PC-3 (cell line): ENCODE measurements around the gene FLT1. TPM values are rescaled to one million over a fixed set of nuclear protein-coding genes. Genes with fewer than 3 reads are reported as not detected.

Experiments used
- ATAC-seq: fragments of 200-7000 bp; cut with Tn5 transposase; 2 replicates; pipeline ENCODE4 v1.9.1; 2020; ENCODE audit warnings: mild to moderate bottlenecking, moderate library complexity
- BruUV-seq: library from RNA; stranded (reverse); fragments of 400-500 nt; replicated peaks from 2 replicates; lab custom pipeline; 2021; lab: Mats Ljungman, UMichigan
- CTCF ChIA-PET: fragments of 300-600 bp; sonication (Branson Sonifier 250); formaldehyde crosslinking; loops from one replicate; lab custom pipeline; 2022; ENCODE audit warnings: antibody characterized with exemption; lab: Charles Lee
- POLR2A ChIA-PET: fragments of 300-600 bp; sonication (Branson Sonifier 250); formaldehyde crosslinking; loops from one replicate; lab custom pipeline; 2022; ENCODE audit warnings: antibody characterized with exemption; ENCODE audit not compliant: unreplicated experiment; lab: Charles Lee
- DNase-seq: peaks from one replicate; pipeline ENCODE4 v3.0.0-alpha.2; 2015
- H2AFZ ChIP-seq: fragments of 300-600 bp; sonication (generic); 2 replicates; pipeline ENCODE4 v1.6.0; 2016; ENCODE audit warnings: antibody characterized with exemption, low read length
- H3F3A ChIP-seq: fragments of 300-600 bp; sonication (generic); one replicate; pipeline ENCODE4 v1.6.0; 2017; ENCODE audit warnings: antibody characterized with exemption, low read length, control low read depth, mild to moderate bottlenecking; ENCODE audit not compliant: unreplicated experiment
- H3K27ac ChIP-seq: fragments of 300-600 bp; sonication (generic); 2 replicates; pipeline ENCODE4 v1.5.1; 2016; ENCODE audit warnings: mild to moderate bottlenecking, low read length
- H3K27me3 ChIP-seq: fragments of 300-600 bp; sonication (generic); 2 replicates; pipeline ENCODE4 v1.6.1; 2016; ENCODE audit warnings: low read length, mixed read lengths
- H3K36me3 ChIP-seq: fragments of 300-600 bp; sonication (generic); 2 replicates; pipeline ENCODE4 v1.6.1; 2016; ENCODE audit warnings: low read depth, mixed run types, low read length, mixed read lengths
- H3K4me1 ChIP-seq: fragments of 300-600 bp; sonication (generic); 2 replicates; pipeline ENCODE4 v1.5.1; 2016; ENCODE audit warnings: low read length; ENCODE audit not compliant: insufficient read depth
- H3K4me2 ChIP-seq: fragments of 300-600 bp; sonication (generic); 2 replicates; pipeline ENCODE4 v1.6.0; 2016; ENCODE audit warnings: low read length
- H3K4me3 ChIP-seq: fragments of 300-600 bp; sonication (generic); 2 replicates; pipeline ENCODE4 v1.5.1; 2016; ENCODE audit warnings: mild to moderate bottlenecking, low read length, mixed read lengths
- H3K79me2 ChIP-seq: fragments of 300-600 bp; sonication (generic); 2 replicates; pipeline ENCODE4 v1.6.1; 2017; ENCODE audit warnings: low read length, mixed read lengths
- H3K9ac ChIP-seq: fragments of 300-600 bp; sonication (generic); 2 replicates; pipeline ENCODE4 v1.6.0; 2016; ENCODE audit warnings: mild to moderate bottlenecking, low read length
- H3K9me2 ChIP-seq: fragments of 300-600 bp; sonication (generic); replicated peaks from 2 replicates; pipeline ENCODE4 v1.6.1; 2016; ENCODE audit warnings: mixed run types, low read length, mixed read lengths
- H3K9me3 ChIP-seq: fragments of 300-600 bp; sonication (generic); 2 replicates; pipeline ENCODE4 v1.6.1; 2016; ENCODE audit warnings: low read length, mixed read lengths
- H4K20me1 ChIP-seq: fragments of 300-600 bp; sonication (generic); 2 replicates; pipeline ENCODE4 v1.6.1; 2016; ENCODE audit warnings: low read length, mixed read lengths
- EZH2 ChIP-seq: fragments of 300-600 bp; sonication (generic); IDR thresholded peaks from one replicate; pipeline ENCODE4 v1.6.1; 2017; ENCODE audit warnings: antibody characterized with exemption, mild to moderate bottlenecking, low read length; ENCODE audit not compliant: unreplicated experiment
- EZH2phosphoT487 ChIP-seq: fragments of 300-600 bp; sonication (generic); IDR thresholded peaks from 2 replicates; pipeline ENCODE4 v1.6.1; 2018; ENCODE audit warnings: mild to moderate bottlenecking, antibody characterized with exemption, low read length, borderline replicate concordance
- intact Hi-C: fragments of 100-400 bp; cut with micrococcal nuclease; formaldehyde crosslinking; loops from 2 replicates; pipeline ENCODE4 v1.9.0; 2023
- total RNA-seq: library from RNA; depleted of rRNA; stranded (reverse); fragments of >200 nt; gene quantifications from 2 replicates; pipeline ENCODE4 v1.2.3, GENCODE V29; 2014
- TF ChIP-seq, protein P1 (sequence below): fragments of 300-600 bp; sonication (generic); conservative IDR thresholded peaks from 2 replicates; pipeline ENCODE4 v1.5.1; 2017; ENCODE audit warnings: antibody characterized with exemption, low read depth, mild to moderate bottlenecking, low read length

FLT1 gene
- total RNA-seq, 1 experiment from 2014 or later = 1.2 TPM

DNA sequence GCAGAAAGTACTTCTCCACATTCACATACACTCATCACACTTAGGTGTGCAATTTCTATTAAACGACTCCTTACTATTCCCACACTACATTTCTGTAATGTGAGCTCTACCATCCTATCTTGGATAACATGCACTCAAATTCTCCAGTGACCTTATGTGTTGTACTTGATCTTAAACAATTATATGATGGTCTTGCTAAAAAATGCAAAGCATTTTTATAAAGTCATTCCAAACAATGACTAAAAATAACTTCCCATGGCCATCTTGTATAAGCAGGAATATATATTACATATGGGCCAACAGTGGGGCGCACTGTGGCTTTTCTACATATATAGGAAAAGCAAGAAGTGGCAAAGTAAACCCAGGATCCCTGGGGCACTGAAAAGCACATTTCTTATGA, 155.5 kb downstream of the FLT1 start:
- no peaks in the 10 kb centered on the region for H3K36me3 ChIP-seq
- ChIA-PET CTCF (no interaction called here), POLR2A (no interaction called here)
- H3K79me2 ChIP-seq = no peaks in the 10 kb centered on the region
- no peaks in the 10 kb centered on the region for H3F3A ChIP-seq
- no peaks in the 10 kb centered on the region for H4K20me1 ChIP-seq
- H3K27me3 ChIP-seq = peaks cover 7% of the 10 kb centered on the region; the same call in 1 of the 2 replicates
- no peak overlapping the region; the same call in 1 of the 2 replicates for H3K9ac ChIP-seq
- H3K9me2 ChIP-seq = no peaks in the 10 kb centered on the region
- intact Hi-C loops = no loop called here
- ATAC-seq (no peak), DNase-seq (peak; percentile 54)
- no peak overlapping the region for H2AFZ ChIP-seq
- TF ChIP-seq EZH2 (no peak), EZH2phosphoT487 (no peak)
- TF ChIP-seq, protein P1, sequence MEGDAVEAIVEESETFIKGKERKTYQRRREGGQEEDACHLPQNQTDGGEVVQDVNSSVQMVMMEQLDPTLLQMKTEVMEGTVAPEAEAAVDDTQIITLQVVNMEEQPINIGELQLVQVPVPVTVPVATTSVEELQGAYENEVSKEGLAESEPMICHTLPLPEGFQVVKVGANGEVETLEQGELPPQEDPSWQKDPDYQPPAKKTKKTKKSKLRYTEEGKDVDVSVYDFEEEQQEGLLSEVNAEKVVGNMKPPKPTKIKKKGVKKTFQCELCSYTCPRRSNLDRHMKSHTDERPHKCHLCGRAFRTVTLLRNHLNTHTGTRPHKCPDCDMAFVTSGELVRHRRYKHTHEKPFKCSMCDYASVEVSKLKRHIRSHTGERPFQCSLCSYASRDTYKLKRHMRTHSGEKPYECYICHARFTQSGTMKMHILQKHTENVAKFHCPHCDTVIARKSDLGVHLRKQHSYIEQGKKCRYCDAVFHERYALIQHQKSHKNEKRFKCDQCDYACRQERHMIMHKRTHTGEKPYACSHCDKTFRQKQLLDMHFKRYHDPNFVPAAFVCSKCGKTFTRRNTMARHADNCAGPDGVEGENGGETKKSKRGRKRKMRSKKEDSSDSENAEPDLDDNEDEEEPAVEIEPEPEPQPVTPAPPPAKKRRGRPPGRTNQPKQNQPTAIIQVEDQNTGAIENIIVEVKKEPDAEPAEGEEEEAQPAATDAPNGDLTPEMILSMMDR = no peak
- peaks cover 22% of the 10 kb centered on the region for H3K4me1 ChIP-seq
- peak overlapping the region; percentile 25; the same call in 1 of the 2 replicates for H3K27ac ChIP-seq
- no TSS peak for BruUV-seq
- H3K9me3 ChIP-seq = no peaks in the 10 kb centered on the region
- H3K4me3 ChIP-seq = no peak overlapping the region
- H3K4me2 ChIP-seq = no peak overlapping the region

DNA sequence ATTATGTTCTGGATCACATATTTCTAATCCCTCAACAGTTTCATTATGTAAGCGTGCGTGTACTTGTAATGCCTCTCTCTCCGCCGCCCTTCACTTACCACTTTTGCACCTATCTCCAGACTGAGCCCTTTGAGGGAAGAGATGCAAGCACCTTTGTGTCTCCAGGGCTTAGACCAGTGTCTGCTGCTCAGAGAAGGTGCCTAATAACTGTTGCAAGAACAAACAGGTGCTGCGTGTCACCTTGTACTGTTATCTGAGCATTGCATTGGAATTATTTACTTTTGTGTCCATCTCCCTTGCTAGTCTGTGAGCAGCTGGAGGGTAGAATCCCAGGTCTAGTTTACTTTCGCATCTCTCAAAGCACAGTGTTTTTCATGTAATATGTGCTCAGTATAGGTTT, 156.2 kb downstream of the FLT1 start:
- TF ChIP-seq, protein P1 = no peak
- TF ChIP-seq EZH2 = no peak
- 0 out of 2 replicates have a peak overlapping the region, but pooled peaks have one; percentile 5 for H3K27ac ChIP-seq
- H4K20me1 ChIP-seq = no peaks in the 10 kb centered on the region
- peaks cover 22% of the 10 kb centered on the region for H3K4me1 ChIP-seq
- ATAC-seq (no peak), DNase-seq (no peak)
- H3K27me3 ChIP-seq = peaks cover 7% of the 10 kb centered on the region; the same call in 1 of the 2 replicates
- no peaks in the 10 kb centered on the region for H3K79me2 ChIP-seq
- H3K4me3 ChIP-seq = no peak overlapping the region
- ChIA-PET POLR2A (no interaction called here), CTCF (no interaction called here)
- no peak overlapping the region for H3K9ac ChIP-seq
- no peaks in the 10 kb centered on the region for H3K36me3 ChIP-seq
- no peak overlapping the region for H2AFZ ChIP-seq
- H3K9me3 ChIP-seq = no peaks in the 10 kb centered on the region
- no TSS peak for BruUV-seq
- no peak overlapping the region for H3K4me2 ChIP-seq
- no peaks in the 10 kb centered on the region for H3K9me2 ChIP-seq
- intact Hi-C loops = no loop called here
- no peaks in the 10 kb centered on the region for H3F3A ChIP-seq

DNA sequence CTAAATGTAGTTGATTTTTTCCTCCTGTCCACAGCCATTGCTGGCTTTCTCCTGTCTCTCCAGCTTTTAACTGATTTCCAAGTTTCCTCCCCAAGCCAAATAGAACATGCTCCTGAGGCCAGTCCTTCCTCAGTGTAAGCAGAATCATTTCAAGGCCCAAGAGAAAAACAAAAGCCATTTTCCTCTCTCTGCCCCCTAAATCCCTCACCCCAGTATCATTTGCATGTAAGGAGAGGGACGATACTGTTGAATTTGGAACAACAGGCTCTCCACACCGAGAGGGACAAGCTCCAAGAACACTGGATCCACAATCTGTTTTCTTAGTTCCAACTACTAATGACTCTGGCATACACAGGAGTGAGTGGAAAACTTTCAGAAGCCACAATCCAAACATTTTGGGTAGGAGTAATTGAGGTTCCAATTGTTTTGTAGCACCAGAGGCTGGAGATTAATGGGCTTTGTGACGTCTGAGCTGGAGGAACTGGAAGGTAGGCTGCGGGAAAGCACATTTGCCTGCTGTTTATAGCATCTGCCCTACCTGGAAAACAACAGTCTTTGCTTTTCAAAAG, 156.8 kb downstream of the FLT1 start:
- H3K36me3 ChIP-seq = no peaks in the 10 kb centered on the region
- DNase-seq = no peak
- H3K4me2 ChIP-seq = no peak overlapping the region
- intact Hi-C loops = no loop called here
- H3K9me3 ChIP-seq = no peaks in the 10 kb centered on the region
- TF ChIP-seq, protein P1 = no peak
- no peaks in the 10 kb centered on the region for H3F3A ChIP-seq
- ChIA-PET POLR2A (no interaction called here), CTCF (no interaction called here)
- H3K27ac ChIP-seq = 0 out of 2 replicates have a peak overlapping the region, but pooled peaks have one; percentile 2
- H3K9ac ChIP-seq = no peak overlapping the region
- peaks cover 22% of the 10 kb centered on the region for H3K4me1 ChIP-seq
- H3K27me3 ChIP-seq = peaks cover 7% of the 10 kb centered on the region; the same call in 1 of the 2 replicates
- H2AFZ ChIP-seq = no peak overlapping the region
- BruUV-seq = no TSS peak
- H4K20me1 ChIP-seq = no peaks in the 10 kb centered on the region
- H3K9me2 ChIP-seq = no peaks in the 10 kb centered on the region
- H3K4me3 ChIP-seq = no peak overlapping the region
- H3K79me2 ChIP-seq = no peaks in the 10 kb centered on the region
- no peak for ATAC-seq
